GM18951 (cell line): ENCODE data around the gene OR10H4.
"Not testable (repeated sequence)": the region's sequence is repeated elsewhere in the genome, so short reads cannot be mapped to it uniquely, and the experiment has no call there.

Experiments
- POLR2A ChIP-seq: IDR thresholded peaks from 4 replicates; pipeline ENCODE4 v1.6.1; 2011; ENCODE audit warnings: mild to moderate bottlenecking; ENCODE audit not compliant: insufficient read length, insufficient read depth; ENCODE audit errors: extremely low read depth
- in situ Hi-C: fragments of 300-500 bp; cut with MboI; formaldehyde crosslinking; loops from one replicate; pipeline ENCODE4 v1.12.0; 2022; ENCODE audit warnings: low sequenced_read_pairs, mixed read lengths, inconsistent platforms; ENCODE audit not compliant: unreplicated experiment

The OR10H4 gene

DNA sequence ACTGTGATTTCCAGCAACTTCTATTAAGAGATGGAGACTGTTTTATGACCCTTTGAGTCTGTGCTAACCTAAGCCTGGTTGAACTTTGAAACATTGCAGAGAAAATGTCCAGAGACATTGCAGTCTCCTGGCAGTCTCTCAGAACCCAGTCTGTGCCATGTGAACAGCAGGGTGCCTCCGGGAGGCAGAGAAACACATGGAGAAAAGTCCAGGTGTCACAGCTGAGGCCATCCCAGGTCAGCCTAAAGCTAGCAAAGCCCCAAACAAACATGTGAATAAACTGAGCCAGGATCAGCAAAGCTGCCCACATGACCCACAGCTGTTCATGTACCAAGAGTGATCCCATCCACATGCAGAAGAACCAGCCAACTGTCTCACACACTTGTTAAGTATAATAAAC, 22.3 kb upstream of the OR10H4 start:
- in situ Hi-C loops, result no loop called here
- TF ChIP-seq POLR2A, result no peak

DNA sequence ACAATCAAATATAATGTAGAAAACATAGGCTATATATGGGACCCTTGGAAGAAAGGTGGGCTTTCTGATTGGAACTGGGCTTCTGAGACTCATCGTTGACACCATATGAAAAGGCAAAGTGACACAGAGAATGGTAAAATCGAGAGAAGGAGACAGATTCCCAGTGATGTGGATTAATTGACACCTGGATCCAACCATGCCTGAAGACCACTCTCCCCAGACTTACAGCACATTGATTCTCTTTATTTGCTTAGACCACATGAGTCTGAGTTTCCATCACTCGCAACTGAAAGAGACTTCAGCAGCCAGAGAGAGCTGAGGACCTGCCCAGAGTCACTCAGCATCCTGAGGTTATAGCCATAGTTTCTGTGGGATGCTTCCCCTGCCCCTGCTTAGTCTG, 20.5 kb upstream of the OR10H4 start:
- no peak for TF ChIP-seq POLR2A
- in situ Hi-C loops, result no loop called here

DNA sequence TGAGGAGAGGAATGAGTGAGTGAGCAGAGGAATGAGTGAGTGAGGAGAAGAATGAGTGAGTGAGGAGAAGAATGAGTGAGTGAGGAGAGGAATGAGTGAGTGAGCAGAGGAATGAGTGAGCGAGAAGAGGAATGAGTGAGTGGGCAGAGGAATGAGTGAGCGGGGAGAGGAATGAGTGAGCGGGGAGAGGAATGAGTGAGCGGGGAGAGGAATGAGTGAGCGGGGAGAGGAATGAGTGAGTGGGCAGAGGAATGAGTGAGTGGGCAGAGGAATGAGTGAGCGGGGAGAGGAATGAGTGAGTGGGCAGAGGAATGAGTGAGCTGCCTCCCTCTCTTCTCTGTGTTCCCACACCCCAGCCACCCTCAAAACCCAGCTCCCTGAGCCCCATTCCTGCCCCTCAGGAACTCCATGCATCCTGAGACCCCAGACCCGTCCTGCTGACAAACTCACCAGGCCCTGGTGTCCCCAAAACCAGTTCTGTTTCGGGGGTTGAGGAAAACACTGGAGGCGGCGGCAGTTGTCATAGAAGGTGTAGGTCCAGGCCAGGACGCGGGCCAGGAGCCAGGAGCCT, 15.0 kb upstream of the OR10H4 start:
- in situ Hi-C loops, result not testable (repeated sequence)

DNA sequence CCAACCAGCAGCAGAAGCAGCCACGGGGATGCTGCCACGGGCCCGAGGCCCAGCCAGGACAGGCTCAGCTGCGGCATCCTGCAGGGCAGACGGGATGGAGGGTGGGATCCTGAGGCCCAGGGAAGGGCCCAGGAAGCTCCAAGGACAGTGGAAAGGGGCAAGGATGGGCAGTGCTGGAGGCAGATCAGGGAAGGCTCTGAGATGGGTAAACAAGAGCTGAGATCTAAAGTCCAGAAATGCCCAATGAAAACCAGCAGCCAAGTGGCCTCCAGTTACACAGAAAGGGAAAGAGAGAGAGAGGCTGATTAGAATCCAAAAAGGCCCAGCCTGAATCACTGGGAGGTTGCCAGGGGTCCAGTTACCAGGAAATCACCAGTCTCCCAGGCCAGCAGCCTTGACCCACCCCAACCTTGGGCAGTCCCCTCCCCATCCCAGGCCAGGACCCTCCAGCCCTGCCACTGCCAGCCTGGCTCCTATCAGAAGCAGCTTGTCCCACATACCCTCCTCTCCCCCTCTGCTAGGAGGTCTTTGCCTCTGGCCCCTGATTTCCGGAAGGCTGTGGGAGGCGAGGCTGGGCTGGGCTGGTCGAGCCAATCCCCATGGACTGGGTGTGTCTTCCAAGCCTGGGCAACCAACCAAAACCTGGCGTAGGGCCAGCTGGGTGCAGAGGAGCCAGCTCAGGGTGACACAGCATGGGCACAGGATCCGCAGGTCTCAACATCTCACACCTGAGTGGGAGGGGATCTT, 14.3 kb upstream of the OR10H4 start, which contains the start of gene CYP4F11:
CYP4F11 (minus strand) TSS at position 198 of the 747 bp plus-strand sequence; CDS start at position 77, 121 bp downstream.
- in situ Hi-C loops, result no loop called here
- no peak for TF ChIP-seq POLR2A

DNA sequence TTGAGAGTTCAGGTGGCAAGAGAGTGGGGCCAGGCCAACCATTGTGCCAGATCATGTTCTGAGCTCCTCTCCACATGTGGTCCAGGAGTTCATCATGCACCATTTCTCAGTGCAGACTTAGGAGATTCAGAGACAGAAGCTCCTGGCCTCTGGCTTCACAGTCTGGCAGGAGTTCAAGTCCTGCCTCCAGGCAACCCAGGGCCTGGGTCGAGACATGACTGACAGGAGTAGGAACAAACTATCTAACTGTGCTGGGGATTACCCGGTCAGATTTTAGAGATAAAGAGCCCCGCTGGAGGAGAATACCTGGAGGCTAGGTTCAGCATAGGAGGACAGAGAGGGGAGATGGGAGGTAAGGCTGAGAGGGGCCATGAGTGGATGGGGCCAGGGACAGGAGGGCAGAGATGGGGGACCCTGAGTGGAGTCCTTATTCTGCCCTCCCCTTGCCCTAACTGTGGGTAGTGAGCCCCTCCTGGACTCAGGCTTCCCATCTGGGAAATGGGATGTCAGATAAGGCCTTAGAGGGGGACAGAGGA, 13.6 kb upstream of the OR10H4 start:
- in situ Hi-C loops, result no loop called here

DNA sequence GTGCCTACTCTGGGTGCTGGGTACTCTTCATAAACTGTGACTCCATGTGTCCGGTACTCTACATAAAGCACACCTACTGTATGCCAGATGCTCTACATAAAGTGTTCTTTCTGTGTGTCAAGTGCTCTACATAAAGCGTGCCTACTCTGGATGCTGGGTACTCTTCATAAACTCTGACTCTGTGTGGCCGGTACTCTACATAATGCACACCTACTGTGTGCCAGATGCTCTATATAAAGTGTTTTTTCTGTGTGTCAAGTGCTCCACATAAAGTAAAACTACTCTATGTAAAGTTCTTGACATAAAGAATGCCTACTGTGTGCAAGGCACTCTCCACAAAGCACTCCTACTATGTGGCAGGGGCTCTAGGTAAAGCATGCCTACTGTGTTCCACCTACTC, 12.6 kb upstream of the OR10H4 start:
- TF ChIP-seq POLR2A, result no peak
- in situ Hi-C loops, result no loop called here

More for the DNA sequence above, 13.6 kb upstream of the OR10H4 start:
- no peak for TF ChIP-seq POLR2A

DNA sequence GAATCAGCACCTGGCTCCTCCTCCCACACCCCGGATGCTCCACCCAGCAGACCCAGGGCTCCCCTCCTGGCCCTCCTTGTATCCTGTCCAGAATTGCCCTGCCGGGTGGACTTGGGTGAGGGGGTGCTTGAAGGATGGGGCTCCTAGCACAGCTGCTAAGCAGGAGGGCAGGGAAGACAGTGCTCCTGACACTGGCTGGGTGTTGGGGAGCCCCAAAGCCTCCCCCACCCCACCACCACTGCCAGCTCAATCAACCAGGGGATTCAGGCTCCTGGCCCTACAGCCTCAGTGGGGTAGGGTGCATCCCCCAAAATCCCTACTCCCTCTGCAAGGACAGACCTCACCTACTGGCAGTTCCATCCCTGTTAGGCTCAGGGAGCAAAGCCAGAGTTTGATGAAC, 11.9 kb upstream of the OR10H4 start:
- no peak for TF ChIP-seq POLR2A
- in situ Hi-C loops, result no loop called here

DNA sequence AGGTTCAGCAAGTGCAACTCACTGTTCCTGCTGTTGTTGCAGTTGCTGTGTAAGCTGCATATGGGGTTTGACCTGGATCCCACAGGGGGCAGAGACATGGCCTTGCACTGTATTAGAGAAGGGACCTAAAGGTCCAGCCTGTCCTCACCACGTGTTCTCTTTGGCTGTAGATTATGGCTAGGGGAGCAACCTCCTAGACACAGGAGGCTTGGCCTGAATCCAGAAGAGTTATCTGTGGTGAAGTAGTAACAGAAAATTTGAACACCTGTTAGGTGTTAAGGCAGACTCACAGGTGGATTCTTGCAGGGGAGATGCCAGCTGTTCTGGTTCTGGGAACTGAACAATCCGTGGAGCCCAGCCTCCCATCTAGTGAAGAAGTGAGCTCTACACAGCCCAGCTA, 11.0 kb upstream of the OR10H4 start:
- in situ Hi-C loops, result no loop called here
- no peak for TF ChIP-seq POLR2A

DNA sequence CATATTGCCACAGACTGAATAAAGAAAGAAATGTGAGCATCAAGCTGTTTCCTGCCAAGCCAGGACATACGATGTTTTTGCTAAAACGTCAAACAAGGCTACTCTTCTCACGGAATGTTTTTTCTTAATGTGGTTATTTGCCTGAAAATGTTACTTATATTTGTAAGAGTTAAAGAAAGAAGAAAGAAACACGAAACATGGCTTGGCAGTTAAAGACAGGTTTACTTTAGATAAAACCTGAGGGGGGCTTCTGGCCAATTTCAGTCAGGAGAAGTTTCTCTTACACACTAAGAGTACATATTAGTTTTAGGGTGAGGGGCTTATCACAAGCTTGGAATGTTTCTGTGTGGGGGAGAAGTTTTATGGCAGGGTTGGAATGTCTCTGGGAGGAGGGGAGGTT, 4.4 kb upstream of the OR10H4 start:
- no peak for TF ChIP-seq POLR2A
- in situ Hi-C loops, result no loop called here

DNA sequence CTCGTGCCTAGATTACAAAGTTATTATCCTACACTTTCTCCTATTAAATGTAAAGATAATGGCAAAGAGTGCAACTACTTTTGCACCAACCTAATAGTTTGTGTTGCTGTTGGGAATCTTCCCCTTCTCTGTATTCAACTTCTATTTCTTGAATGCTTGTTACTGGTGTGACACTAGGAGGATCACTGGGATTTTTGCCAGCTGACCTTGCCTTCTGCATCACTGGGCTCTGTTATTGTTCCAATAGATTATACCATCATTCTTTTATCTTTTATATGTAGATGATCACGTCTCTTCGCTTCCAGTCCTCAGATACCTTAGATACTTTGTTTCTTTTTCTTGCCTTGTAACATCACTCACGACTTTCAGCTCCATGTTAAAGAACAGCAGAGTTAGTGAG, 3.5 kb upstream of the OR10H4 start:
- TF ChIP-seq POLR2A, result no peak
- in situ Hi-C loops, result no loop called here

DNA sequence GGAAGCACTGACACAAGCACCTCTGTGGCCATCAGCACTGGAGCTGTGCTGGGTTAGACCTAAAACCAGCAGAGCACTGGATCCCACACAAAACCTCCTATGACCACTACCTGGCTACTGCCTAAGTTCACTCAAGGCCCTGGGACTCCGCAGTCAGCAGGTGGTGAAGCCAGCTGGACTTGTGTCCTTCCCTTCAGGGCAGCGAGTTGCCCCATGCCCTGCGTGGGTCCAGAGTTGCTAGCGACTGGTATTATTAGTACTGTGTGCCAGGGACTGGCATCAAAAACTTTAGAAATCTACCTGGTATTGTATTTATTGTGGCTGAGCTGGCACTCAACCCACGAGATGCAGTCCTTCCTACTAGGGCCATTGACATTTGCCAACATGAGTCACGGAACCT, 6.0 kb downstream of the OR10H4 start:
- no peak for TF ChIP-seq POLR2A
- in situ Hi-C loops, result loop anchor here (25.0 kb wide), 1 partner anchor 1032 kb away; no protein-coding TSS in a partner anchor

DNA sequence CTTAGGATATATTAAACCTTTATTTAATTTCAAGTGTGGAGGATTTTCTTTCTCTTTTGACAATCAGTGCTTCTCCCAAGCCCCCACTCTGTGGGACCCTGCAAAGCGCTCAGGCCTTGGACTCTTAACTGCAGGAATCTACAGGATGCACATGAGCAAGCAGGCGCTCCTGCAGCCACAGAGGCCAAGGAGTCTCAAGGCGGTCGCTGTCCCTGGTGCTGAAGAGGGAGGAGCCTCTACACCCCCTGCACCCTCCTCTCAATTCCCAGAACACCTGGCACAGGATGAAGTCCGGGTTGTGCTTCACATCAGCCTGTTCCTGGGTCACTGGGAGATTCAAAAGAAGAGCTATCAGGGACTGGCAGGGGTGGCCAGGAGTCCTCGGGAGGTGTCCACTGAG, 13.5 kb downstream of the OR10H4 start:
- no peak for TF ChIP-seq POLR2A
- in situ Hi-C loops, result loop anchor here (25.0 kb wide), 1 partner anchor 1025 kb away; no protein-coding TSS in a partner anchor

DNA sequence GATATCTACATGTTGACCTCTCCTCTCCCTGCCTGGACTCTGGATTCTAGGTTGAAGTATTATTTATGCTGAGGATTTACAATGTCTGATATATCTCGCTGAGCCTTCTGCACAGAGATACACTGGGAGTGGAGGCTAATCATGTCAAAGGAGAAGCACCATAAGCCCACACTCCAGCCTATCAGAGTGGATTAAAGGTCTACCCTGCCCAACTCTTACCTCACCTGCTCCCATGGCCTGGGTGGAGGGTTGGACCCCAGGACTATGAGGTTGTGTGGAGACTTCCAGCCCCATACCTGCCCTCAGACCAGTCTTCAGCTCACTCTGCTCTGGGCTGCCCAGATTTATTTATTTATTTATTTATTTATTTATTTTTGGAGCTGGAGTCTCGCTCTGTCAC, 15.4 kb downstream of the OR10H4 start:
- in situ Hi-C loops, result loop anchor here (25.0 kb wide), 1 partner anchor 1023 kb away; no protein-coding TSS in a partner anchor

DNA sequence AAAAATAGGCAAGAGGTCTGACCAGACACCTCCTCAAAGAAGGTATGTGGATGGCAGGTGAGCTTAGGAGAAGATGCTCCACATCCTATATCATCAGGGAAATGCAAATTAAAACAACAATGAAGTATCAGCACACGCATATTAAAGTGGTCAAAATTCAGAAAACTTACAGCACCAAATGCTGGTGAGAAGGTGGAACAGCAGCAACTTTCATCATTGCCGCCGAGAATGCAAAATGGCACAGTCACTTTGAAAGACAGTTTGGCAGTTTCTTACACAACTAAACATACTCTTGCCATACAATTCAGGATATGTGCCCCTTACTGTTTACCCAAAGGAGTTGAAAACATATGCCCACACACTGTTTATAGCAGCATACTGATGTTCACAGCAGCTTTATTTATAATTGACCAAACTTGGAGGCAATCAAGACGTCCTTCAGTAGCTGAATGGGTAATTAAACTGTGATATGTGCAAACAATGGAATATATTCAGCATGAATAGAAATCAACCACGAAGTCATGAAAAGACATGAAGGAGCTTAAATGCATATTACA, 22.5 kb downstream of the OR10H4 start:
- no peak for TF ChIP-seq POLR2A
- in situ Hi-C loops, result loop anchor here (25.0 kb wide), 1 partner anchor 1016 kb away; no protein-coding TSS in a partner anchor

More for the DNA sequence above, 15.4 kb downstream of the OR10H4 start:
- no peak for TF ChIP-seq POLR2A

DNA sequence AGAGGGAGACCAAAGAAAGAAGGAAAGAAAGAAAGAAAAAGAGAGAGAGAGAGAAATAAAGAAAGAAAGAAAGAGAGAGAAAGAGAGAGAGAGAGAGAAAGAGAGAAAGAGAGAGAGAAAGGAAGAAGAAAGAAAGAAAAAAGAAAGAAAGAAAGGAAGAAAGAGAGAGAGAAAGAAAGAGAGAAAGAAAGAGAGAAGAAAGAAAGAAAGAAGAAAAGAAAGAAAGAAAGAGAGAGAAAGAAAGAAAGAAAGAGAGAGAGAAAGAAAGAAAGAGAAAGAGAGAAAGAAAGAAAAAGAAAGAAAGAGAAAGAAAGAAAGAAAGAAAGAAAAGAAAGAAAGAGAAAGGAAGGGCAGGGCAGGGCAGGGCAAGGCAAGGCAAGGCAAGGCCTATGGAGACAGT, 23.2 kb downstream of the OR10H4 start:
- in situ Hi-C loops, result loop anchor here (25.0 kb wide), 1 partner anchor 1015 kb away; no protein-coding TSS in a partner anchor
